GM21447 (cell line): ENCODE data around the gene HOXC4.
"Not testable (repeated sequence)": the region's sequence is repeated elsewhere in the genome, so short reads cannot be mapped to it uniquely, and the experiment has no call there.

Experiments used
- ATAC-seq: cut with Tn5 transposase; IDR thresholded peaks from one replicate; pipeline ENCODE4 v1.9.1; 2021; ENCODE audit not compliant: unreplicated experiment

The HOXC4 gene

DNA sequence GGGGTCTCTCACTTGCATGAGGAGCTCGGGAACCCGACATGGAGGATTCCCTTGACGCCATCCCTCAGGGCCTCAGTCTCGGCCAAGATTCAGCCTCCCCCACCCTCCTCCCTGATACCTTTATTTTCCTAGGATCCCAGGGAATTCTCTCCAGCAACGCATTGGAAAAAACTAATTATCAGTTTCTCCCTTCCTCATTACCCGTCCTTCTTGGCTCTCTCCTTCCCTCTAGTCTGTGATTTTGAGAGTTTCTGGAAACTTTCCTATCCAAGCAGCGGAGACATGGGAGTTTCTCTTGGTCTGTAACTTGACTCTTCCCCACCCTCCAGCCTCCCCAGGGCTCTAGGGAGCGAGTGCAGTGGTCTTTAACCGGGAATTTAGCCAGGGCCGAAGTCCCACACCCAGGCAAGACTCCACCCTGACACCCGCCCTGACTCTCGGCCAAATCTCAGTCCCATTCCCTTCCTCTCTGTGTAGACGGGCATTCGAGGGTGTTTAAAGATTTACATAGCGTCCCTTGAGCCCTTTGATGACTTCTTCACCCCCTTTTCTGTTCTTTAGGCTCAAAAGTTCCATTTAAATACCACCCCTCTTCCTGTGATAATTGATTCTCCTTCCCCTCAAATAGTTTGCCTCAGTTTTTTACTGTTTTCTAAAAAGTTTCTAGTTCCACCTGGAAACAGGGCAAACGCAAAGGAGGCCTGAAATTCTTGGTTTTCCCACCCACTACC lies 14.1 kb upstream of the HOXC4 start:
- no peak for ATAC-seq

DNA sequence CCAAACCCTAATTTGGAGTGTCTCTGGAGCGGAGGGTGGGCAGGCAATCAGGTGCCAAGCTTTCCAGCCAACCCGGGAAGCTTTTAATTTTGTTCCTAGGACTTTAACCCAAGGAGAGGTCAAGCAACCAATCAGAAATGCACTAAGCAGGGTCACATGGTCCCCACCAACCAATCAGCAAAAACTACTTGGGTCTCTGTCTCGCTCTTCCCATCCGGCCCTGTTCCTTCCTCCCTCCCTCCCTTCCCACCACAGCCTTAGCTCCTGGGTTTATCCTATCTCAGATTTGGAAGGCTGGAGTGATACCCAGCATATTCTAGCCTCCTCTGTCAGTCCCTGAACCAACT lies 13.5 kb upstream of the HOXC4 start:
- ATAC-seq, result no peak

DNA sequence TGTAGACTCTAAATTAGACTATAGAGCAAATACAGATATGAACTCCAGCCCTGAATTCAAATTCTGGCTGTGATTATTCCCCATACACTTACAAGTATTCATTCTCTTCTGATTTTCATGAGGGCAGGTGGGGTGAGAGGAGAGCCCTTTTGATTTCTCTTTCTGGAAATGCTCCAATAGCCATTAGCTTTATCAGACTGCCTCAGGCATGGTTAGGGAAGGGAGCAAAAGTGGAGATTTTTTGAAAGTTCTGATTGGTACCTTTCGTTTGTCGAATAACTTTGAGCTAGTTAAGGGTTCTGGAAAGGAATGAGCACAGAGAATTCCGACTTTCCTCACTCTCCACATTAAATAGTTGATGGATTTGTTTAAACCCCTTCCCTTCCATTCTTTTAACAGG lies 13.0 kb upstream of the HOXC4 start:
- ATAC-seq, result no peak

DNA sequence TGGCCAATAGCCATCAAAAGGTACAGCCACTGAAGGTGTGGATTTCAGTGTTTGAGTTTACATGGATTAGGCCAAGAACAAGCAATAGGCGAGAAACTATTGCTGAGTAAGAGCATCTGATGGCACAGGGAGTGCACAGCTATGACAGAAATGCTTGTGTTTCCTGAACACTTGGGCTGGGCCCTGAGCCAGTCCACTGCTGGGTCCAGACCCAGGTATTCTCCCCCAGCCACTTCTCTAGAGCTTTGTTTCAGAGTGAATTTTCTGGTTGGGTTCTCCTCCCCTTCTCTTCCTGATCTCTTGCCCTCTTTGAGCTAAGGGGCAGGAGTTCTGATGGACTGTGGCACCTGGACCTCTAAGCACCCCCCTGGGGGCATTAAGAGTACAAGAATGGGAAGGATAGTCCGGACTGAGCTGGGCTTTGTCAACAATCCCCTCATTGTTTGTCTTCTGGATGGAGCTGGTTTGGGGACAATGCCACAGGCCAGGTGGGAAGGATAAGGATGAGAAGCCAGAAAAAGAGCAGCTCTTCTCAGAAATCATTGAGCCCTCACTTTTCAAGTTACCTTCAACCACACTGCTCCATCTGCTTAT lies 12.4 kb upstream of the HOXC4 start:
- no peak for ATAC-seq

DNA sequence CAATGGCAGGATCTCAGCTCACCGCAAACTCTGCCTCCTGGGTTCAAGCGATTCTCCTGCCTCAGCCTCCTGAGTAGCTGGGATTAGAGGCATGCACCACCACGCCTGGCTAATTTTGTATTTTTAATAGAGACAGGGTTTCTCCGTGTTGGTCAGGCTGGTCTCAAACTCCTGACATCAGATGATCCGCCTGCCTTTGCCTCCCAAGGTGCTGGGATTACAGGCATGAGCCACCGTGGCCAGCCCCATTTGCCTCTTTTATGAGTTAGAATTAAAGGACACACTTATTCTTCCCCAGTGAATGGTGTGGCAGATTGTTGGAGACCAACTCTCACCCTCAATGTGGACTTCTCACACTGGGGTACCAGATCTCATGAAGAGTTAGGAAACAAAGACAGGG lies 11.6 kb upstream of the HOXC4 start:
- not testable (repeated sequence) for ATAC-seq

- ATAC-seq, result no peak
Measured at GRCh38 chr12:54042970-54043853, 10.4 kb upstream of the HOXC4 start.

DNA sequence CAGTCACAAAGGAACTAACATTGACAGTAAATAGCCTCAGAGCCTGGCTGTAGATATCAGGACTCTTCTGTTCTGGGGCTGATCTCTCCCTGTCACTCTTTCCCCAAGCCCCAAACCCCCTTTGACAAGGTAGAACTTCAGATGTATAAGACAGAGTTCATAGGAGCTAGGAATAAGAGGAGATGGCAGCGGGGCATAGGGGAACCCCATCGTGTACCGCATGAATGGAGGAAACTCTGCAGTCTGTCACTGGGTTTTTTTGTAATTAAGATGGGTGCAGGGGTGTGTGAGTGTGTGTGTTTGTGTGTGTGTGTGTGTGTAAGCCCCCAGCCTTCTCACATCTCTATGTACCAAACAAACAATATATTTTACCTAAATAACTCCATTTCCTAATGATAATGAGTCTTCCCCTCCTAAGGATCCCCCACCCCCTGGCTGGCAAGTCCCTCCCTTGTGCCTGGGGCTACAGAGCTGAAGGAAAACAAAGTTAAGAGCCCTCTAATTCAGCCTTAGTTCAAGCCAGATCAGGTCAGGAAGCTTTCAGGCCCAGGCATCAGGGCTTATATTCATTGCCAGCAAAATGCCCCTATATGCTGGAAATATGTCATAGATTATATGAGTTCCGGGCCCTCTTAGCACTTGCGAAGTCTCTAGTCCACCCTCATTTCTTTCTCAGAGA lies 9.1 kb upstream of the HOXC4 start:
- ATAC-seq, result no peak

DNA sequence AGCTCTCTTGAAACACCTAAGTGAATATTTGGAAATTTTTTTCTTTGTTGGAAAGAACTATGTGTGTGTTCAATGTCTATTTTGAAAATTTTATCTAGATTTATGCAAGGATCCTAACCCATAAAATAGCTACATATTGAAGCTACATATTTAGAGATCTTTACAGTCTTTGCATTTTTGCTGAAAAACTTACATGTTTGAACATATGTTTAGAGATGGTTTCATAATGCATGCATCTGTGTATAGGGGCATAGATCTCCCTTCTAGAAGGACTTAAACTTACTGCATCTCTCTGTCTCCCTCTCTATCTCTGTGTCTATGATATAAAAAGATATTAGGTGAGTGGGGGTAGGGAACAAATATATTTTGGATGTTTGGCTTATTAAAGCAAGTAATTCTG lies 8.2 kb upstream of the HOXC4 start:
- ATAC-seq, result no peak

DNA sequence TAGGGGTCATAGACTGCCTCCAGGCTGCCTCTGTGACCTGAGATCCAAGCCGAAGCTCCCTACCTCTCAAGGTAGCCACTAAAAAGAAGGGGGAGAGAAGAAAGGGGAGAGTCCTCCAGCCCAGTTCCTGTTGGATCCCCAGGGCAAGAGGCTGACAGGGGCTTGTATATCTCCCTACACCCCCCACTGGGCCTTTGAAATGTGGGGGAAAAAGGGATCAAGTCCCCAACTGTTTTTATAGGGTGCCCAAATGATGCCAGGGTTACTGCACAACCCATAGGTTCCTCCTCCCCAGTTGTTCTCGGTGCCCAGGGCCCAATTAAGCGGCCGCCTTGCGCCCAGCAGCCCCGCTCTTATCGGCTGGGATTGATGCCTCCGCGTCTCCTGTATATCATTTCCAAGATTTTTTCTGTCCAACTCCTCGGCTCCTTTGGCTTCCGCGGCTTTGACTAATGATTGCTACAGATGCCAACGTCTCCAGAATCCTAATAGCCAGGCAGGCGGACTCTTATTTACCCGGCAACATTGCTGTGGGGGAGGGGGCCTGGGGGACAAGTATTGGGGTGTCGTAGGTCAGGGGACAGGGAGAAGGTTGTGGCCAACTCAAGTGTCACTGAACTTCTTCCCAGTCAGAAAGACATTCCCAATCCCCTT lies 7.6 kb upstream of the HOXC4 start:
- no peak for ATAC-seq

DNA sequence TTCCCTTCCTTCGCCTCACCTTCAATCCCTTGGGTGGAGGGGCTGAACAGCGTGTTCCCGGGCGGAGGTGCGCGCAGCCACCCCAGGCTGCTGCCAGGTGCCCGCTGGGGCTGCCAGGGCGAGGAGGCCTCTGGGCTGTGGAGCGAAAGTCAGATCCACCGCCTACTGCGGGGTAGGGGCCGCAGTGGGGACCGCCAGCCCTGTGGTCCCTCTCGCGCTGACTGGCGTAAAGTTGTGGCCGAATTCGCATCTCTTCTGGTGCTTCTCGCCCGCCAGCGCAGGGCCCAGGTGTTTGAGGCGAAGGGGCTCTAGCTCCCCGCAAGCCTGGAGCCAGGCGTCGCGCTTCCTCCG lies 6.9 kb upstream of the HOXC4 start:
- no peak for ATAC-seq

DNA sequence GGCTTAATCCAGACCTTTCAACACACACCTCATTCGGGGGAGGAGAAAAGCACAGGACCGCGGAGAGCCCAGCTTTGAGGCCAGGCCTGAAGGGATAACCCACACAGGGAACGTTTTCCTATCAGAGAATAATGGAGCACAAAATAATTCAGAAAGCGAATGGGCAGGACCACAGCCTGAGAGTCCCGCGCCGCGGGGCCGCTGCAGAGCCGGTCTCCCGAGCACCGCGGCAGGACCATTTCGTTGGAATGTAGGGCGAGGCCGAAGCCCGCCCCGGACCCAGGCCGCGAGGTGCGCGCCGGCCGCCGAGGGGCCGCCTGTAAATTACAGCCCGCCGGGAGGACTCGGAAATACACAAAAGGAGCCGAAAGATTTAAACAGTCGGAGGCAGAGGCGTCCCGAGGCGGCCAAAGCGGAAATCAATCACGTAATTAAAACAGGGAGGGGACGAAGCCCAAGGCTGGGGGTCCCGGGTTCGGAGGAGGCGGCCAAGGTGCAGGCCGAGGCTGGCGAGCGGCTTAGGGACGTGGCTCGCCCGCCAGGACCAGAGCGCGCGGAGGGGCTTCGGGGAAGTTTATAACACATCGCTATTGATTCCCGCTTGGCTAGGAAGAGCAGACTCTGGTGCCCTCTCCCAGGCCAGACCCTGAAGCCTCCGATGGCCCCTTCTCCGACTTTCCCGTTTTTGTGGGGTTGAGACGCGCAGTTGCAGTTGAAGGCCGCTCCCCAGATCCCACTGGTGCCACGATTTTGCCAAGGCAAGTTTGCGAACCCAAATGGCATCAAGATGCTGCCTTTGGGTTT lies 6.3 kb upstream of the HOXC4 start:
- no peak for ATAC-seq

GRCh38 chr12:54047964-54048303 lies 5.7 kb upstream of the HOXC4 start:
- no peak for ATAC-seq

GRCh38 chr12:54048406-54049093 lies 5.1 kb upstream of the HOXC4 start:
- ATAC-seq, result no peak

DNA sequence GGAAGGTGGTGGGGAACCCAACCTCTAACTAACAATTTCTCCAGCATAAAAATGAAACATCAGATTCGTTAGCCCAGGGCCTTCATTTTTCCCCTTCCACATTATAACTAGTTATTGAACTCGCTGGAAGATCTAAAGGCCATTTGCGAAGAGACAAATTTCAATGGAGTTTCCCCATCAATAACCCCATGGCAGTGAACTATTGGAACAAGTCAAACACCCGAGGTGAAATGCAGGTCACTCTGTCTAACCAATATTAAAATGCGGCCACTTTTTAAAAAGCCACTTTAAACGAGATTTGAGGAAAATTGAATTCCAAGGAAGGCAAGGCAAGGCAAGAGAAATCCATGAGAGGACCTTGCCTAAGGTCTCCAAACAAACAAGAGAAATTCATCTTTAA lies 4.5 kb upstream of the HOXC4 start:
- ATAC-seq, result no peak

DNA sequence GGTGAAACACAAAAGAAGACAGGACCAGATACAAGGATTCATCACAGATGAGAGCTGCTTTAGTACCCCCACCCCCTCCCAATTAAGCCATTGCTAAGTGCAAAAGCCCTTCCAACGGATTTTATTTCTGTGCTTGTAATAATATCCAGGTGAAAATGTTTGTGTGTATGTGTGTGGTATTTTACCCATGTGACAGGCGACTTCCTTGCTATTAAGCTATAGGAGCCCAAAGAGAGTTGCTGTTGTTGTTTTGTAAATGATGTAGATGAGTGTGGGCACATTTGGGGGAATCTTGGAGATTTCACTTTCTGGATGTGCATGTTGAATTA lies 3.2 kb upstream of the HOXC4 start:
- no peak for ATAC-seq

GRCh38 chr12:54051026-54051842 lies 2.4 kb upstream of the HOXC4 start:
- ATAC-seq, result no peak

DNA sequence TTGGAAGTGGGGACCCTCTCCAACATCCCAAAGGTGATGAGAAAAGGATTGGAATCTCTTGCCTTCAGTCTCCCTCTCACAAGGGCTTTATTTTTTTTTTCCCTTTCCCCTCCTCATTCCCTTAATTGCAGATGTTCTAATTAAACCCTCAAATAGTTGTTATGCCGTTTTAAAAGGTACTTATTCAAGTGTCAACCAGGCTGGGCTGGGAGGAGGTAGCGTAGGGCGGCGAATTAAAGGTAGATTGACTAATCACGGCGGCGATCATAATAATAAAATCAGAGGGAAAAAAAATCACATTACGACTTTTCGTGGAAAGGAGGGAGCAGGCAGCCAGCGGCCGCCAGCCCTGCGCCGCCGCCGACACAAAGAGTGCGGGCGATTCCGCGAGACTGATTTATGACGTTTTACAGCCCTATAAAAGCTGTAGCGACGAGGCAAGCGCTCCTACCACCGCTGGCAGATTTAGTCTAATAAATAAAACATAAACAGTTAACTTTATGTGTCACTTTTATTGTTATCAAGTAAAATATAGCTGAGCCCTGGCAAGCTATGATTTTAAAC lies 1.7 kb upstream of the HOXC4 start:
- no peak for ATAC-seq

GRCh38 chr12:54052438-54053002 lies 1.1 kb upstream of the HOXC4 start:
- peak; percentile 3 for ATAC-seq
